Neural progenitor cell (in vitro differentiated cells): ENCODE measurements around the gene AKAP8L. TPM values are rescaled to one million over a fixed set of nuclear protein-coding genes. Genes with fewer than 3 reads are reported as not detected.
"Not testable (repeated sequence)": the region's sequence is repeated elsewhere in the genome, so short reads cannot be mapped to it uniquely, and the experiment has no call there.

Experiments
- DNase-seq: peaks from one replicate; pipeline ENCODE4 v3.0.0-alpha.2; 2016; ENCODE audit warnings: low spot score
- H2AFZ ChIP-seq: fragments of 200-600 bp; sonication (generic); replicated peaks from 2 replicates; pipeline ENCODE4 v1.6.1; 2016; ENCODE audit warnings: antibody characterized with exemption
- H3F3A ChIP-seq: fragments of 200-600 bp; sonication (generic); 2 replicates; pipeline ENCODE4 v1.6.1; 2016; ENCODE audit warnings: antibody characterized with exemption, low read depth
- H3K27ac ChIP-seq: fragments of 200-600 bp; sonication (generic); 2 replicates; pipeline ENCODE4 v1.5.1; 2016; ENCODE audit warnings: mild to moderate bottlenecking
- H3K27me3 ChIP-seq: fragments of 200-600 bp; sonication (generic); 2 replicates; pipeline ENCODE4 v1.6.1; 2016; ENCODE audit warnings: mild to moderate bottlenecking, moderate library complexity
- H3K36me3 ChIP-seq: fragments of 200-600 bp; sonication (generic); 2 replicates; pipeline ENCODE4 v1.5.1; 2016
- H3K4me1 ChIP-seq: fragments of 200-600 bp; sonication (generic); 2 replicates; pipeline ENCODE4 v1.6.1; 2016; ENCODE audit warnings: mixed run types
- H3K4me2 ChIP-seq: fragments of 200-600 bp; sonication (generic); 2 replicates; pipeline ENCODE4 v1.6.1; 2016
- H3K4me3 ChIP-seq: fragments of 200-600 bp; sonication (generic); 2 replicates; pipeline ENCODE4 v1.5.1; 2016
- H3K79me2 ChIP-seq: fragments of 200-600 bp; sonication (generic); 2 replicates; pipeline ENCODE4 v1.6.1; 2016; ENCODE audit warnings: low read depth
- H3K9ac ChIP-seq: fragments of 200-600 bp; sonication (generic); 2 replicates; pipeline ENCODE4 v1.6.1; 2016
- H3K9me3 ChIP-seq: fragments of 200-600 bp; sonication (generic); 2 replicates; pipeline ENCODE4 v1.5.1; 2016; ENCODE audit warnings: low read depth
- H4K20me1 ChIP-seq: fragments of 200-600 bp; sonication (generic); 2 replicates; pipeline ENCODE4 v1.6.1; 2016; ENCODE audit warnings: low read depth
- H3K27ac Mint-ChIP-seq: 3 replicates; pipeline ENCODE4 v1.8.0; 2021; ENCODE audit warnings: mixed read lengths
- H3K27me3 Mint-ChIP-seq: 2 replicates; pipeline ENCODE4 v1.8.0; 2022; ENCODE audit warnings: low read depth, mild to moderate bottlenecking, inconsistent platforms, moderate library complexity, mixed read lengths; ENCODE audit not compliant: insufficient read depth
- H3K36me3 Mint-ChIP-seq: 3 replicates; pipeline ENCODE4 v1.8.0; 2021; ENCODE audit warnings: mixed read lengths
- H3K4me1 Mint-ChIP-seq: 3 replicates; pipeline ENCODE4 v1.8.0; 2021; ENCODE audit warnings: mixed read lengths
- H3K4me3 Mint-ChIP-seq: 3 replicates; pipeline ENCODE4 v1.8.0; 2021; ENCODE audit warnings: mild to moderate bottlenecking, moderate library complexity, mixed read lengths
- H3K9me3 Mint-ChIP-seq: 3 replicates; pipeline ENCODE4 v1.8.0; 2020; ENCODE audit warnings: mixed read lengths
- EZH2 ChIP-seq: fragments of 200-600 bp; sonication (generic); IDR thresholded peaks from 2 replicates; pipeline ENCODE4 v1.6.1; 2017; ENCODE audit warnings: antibody characterized with exemption, mild to moderate bottlenecking, moderate library complexity
- EZH2phosphoT487 ChIP-seq: fragments of 200-600 bp; sonication (generic); IDR thresholded peaks from 2 replicates; pipeline ENCODE4 v1.6.1; 2017; ENCODE audit warnings: antibody characterized with exemption
- total RNA-seq: library from RNA; depleted of rRNA; stranded (reverse); fragments of >200 nt; gene quantifications from 2 replicates; pipeline ENCODE4 v1.2.3, GENCODE V29; 2015; ENCODE audit warnings: low replicate concordance
- TF ChIP-seq, protein P1 (sequence below): fragments of 200-600 bp; sonication (generic); IDR thresholded peaks from 2 replicates; pipeline ENCODE4 v1.5.1; 2017; ENCODE audit warnings: antibody characterized with exemption, mild to moderate bottlenecking

AKAP8L gene
- total RNA-seq, 1 donor from 2014 or later, result 131 TPM

DNA sequence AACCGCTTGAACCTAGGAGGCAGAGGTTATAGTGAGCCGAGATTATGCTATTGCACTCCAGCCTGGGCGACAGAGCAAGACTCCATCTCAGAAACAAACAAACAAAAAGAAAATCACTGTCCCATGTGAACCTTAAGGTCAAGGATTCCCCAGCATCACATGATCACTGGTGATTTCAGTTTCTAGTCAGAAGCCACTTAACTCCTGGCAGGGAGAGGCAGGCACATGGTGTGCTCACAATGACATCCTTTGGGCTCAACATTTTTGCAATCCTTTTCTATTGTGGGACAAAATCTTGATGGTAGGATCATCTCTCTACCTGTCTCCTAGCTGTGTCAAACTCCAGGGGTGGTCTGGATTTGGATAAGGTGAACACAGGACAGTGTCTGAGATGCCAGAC is 51.3 kb downstream of the AKAP8L start:
- Histone ChIP-seq H3K79me2 (peaks cover 15% of the 10 kb centered on the region), H3F3A (no peaks in the 10 kb centered on the region), H3K27me3 (no peaks in the 10 kb centered on the region), H3K4me2 (no peak overlapping the region), H3K4me3 (no peak overlapping the region), H3K9ac (no peak overlapping the region), H3K4me1 (no peaks in the 10 kb centered on the region), H2AFZ (no peak overlapping the region), H3K36me3 (peaks cover 5% of the 10 kb centered on the region), H3K9me3 (no peaks in the 10 kb centered on the region), H3K27ac (no peak overlapping the region), H4K20me1 (peaks cover 3% of the 10 kb centered on the region)
- H3K36me3 Mint-ChIP-seq, result peaks cover 25% of the 10 kb centered on the region
- H3K4me1 Mint-ChIP-seq, result no peaks in the 10 kb centered on the region
- no peak for TF ChIP-seq EZH2phosphoT487
- TF ChIP-seq, protein P1, sequence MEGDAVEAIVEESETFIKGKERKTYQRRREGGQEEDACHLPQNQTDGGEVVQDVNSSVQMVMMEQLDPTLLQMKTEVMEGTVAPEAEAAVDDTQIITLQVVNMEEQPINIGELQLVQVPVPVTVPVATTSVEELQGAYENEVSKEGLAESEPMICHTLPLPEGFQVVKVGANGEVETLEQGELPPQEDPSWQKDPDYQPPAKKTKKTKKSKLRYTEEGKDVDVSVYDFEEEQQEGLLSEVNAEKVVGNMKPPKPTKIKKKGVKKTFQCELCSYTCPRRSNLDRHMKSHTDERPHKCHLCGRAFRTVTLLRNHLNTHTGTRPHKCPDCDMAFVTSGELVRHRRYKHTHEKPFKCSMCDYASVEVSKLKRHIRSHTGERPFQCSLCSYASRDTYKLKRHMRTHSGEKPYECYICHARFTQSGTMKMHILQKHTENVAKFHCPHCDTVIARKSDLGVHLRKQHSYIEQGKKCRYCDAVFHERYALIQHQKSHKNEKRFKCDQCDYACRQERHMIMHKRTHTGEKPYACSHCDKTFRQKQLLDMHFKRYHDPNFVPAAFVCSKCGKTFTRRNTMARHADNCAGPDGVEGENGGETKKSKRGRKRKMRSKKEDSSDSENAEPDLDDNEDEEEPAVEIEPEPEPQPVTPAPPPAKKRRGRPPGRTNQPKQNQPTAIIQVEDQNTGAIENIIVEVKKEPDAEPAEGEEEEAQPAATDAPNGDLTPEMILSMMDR, result no peak
- no peak for TF ChIP-seq EZH2
- no peaks in the 10 kb centered on the region for H3K27me3 Mint-ChIP-seq
- DNase-seq, result no peak
- peaks cover 4% of the 10 kb centered on the region for H3K9me3 Mint-ChIP-seq
- peak overlapping the region; percentile 33 for H3K4me3 Mint-ChIP-seq
- H3K27ac Mint-ChIP-seq, result no peak overlapping the region

DNA sequence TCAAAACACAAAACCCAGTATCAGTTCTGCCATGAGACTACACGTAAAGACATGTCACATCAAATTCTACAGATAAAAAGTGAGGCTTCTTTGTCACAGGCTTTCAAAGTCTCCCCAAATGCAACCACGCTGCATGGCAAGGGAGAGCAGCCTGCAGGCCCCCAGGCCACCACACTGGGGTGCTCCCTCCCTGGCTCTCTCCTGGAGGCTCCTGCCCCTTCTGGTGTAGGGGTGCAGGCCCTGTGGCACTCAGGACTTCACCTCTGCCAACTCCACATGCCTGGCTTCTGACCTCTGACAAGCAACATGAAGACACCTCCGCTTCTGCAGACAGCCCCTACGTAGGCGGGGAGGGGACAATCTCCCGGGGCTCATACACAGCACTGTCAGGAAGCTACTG is 53.5 kb downstream of the AKAP8L start:
- Histone ChIP-seq H3F3A (no peaks in the 10 kb centered on the region), H3K9me3 (no peaks in the 10 kb centered on the region), H3K4me1 (no peaks in the 10 kb centered on the region), H3K79me2 (no peaks in the 10 kb centered on the region), H3K4me3 (no peak overlapping the region), H3K4me2 (no peak overlapping the region), H3K36me3 (no peaks in the 10 kb centered on the region), H4K20me1 (no peaks in the 10 kb centered on the region), H3K27me3 (no peaks in the 10 kb centered on the region), H2AFZ (no peak overlapping the region), H3K27ac (no peak overlapping the region), H3K9ac (no peak overlapping the region)
- H3K4me3 Mint-ChIP-seq, result no peak overlapping the region
- no peak for DNase-seq
- TF ChIP-seq EZH2phosphoT487, result no peak
- TF ChIP-seq, protein P1, result no peak
- TF ChIP-seq EZH2, result no peak
- no peak overlapping the region for H3K27ac Mint-ChIP-seq
- no peaks in the 10 kb centered on the region for H3K27me3 Mint-ChIP-seq
- peaks cover 9% of the 10 kb centered on the region for H3K9me3 Mint-ChIP-seq
- no peaks in the 10 kb centered on the region for H3K4me1 Mint-ChIP-seq
- H3K36me3 Mint-ChIP-seq, result peaks cover 35% of the 10 kb centered on the region

DNA sequence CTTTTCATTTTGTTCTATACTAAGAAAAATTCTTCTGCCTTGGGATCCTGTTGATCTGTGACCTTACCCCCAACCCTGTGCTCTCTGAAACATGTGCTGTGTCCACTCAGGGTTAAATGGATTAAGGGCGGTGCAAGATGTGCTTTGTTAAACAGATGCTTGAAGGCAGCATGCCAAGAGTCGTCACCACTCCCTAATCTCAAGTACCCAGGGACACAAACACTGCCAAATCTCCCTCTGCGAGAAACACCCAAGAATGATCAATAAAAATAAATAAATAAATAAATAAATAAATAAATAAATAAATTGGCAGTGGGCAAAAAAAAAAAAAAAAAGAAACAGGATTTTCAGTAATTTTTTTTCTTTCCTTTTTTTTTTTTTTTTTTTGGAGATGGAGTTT is 55.0 kb downstream of the AKAP8L start:
- not testable (repeated sequence) for H4K20me1 ChIP-seq, H3K4me1 Mint-ChIP-seq, H3K27ac ChIP-seq, H3K27ac Mint-ChIP-seq, H3K27me3 Mint-ChIP-seq, H3K27me3 ChIP-seq, H3F3A ChIP-seq, H3K9me3 ChIP-seq, H3K4me3 ChIP-seq, H3K4me2 ChIP-seq, H3K79me2 ChIP-seq, H3K4me1 ChIP-seq, H3K9ac ChIP-seq, DNase-seq, H3K36me3 ChIP-seq, H3K9me3 Mint-ChIP-seq, H2AFZ ChIP-seq
- Mint-ChIP-seq H3K36me3 (peaks cover 40% of the 10 kb centered on the region), H3K4me3 (peak overlapping the region; percentile 64)

DNA sequence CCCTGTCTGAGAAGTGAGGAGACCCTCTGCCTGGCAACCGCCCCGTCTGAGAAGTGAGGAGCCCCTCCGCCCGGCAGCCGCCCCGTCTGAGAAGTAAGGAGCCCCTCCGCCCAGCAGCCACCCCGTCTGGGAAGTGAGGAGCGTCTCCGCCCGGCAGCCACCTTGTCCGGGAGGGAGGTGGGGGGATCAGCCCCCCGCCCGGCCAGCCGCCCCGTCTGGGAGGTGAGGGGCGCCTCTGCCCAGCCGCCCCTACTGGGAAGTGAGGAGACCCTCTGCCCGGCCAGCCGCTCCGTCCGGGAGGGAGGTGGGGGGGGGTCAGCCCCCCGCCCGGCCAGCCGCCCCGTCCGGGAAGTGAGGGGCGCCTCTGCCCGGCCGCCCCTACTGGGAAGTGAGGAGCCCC is 55.7 kb downstream of the AKAP8L start:
- H3F3A ChIP-seq, H3K4me3 ChIP-seq, H2AFZ ChIP-seq, H4K20me1 ChIP-seq, H3K79me2 ChIP-seq, H3K9me3 Mint-ChIP-seq, H3K27me3 Mint-ChIP-seq, H3K27ac ChIP-seq, H3K4me1 Mint-ChIP-seq, H3K4me3 Mint-ChIP-seq, H3K27me3 ChIP-seq, H3K36me3 ChIP-seq, DNase-seq, H3K9me3 ChIP-seq, H3K4me2 ChIP-seq, H3K4me1 ChIP-seq, H3K9ac ChIP-seq, H3K27ac Mint-ChIP-seq: not testable (repeated sequence)
- peaks cover 42% of the 10 kb centered on the region for H3K36me3 Mint-ChIP-seq

DNA sequence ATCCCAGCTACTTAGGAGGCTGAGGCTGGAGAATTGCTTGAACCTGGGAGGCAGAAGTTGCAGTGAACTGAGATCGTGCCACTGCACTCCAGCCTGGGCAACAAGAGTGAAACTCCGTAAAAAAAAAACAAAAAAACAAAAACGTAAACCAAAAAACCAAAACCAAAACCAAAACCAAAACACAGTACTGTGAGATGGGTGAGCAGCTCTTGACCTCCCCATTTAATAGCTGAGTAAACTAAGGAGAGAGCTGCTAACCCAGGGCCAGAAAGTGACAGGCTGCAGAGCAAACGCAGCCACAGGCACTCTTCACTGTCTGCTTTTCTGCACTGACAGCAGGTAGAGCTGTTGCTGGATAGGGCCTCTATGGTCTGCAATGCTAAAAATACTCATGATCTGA is 58.8 kb downstream of the AKAP8L start:
- H3K4me2 ChIP-seq, DNase-seq, H3F3A ChIP-seq, H3K27ac Mint-ChIP-seq, H2AFZ ChIP-seq, H3K4me1 ChIP-seq, H3K27me3 ChIP-seq, H3K9ac ChIP-seq, H3K27me3 Mint-ChIP-seq, H3K36me3 ChIP-seq, H3K4me3 ChIP-seq, H3K9me3 ChIP-seq, H4K20me1 ChIP-seq, H3K79me2 ChIP-seq, H3K27ac ChIP-seq, H3K4me1 Mint-ChIP-seq, H3K4me3 Mint-ChIP-seq, H3K9me3 Mint-ChIP-seq: not testable (repeated sequence)
- H3K36me3 Mint-ChIP-seq, result peaks cover 44% of the 10 kb centered on the region
